Adipose tissue (tissue), 3 donors: ENCODE measurements around the gene NCK2. TPM values are rescaled to one million over a fixed set of nuclear protein-coding genes. Genes with fewer than 3 reads are reported as not detected.
"Not testable (repeated sequence)": the region's sequence is repeated elsewhere in the genome, so short reads cannot be mapped to it uniquely, and the experiment has no call there.

Experiments used
- H3K27ac ChIP-seq: one replicate; pipeline ENCODE4 v1.5.1; 2013; ENCODE audit warnings: low read depth, low read length
- WGBS, 3 donors: extraction: QIAGEN DNeasy Blood & Tissue Kit; methylation state at CpG; one replicate each; pipeline ENCODE4 v1.1.7; 2013; 5-methylcytosine and 5-hydroxymethylcytosine counted together
- polyA plus RNA-seq, 3 donors: library from polyadenylated mRNA; stranded (reverse); fragments of 200-250 nt; gene quantifications; one replicate each; pipeline ENCODE4 v1.2.3, GENCODE V29; 2013
- donor health status: healthy with polysubstance abuse.
- donor health status: Bipolar disorder and iron deficiency.
- donor health status: healthy.

NCK2 gene
- polyA plus RNA-seq, 3 donors = 26.6 to 30.8 (median 27.2) TPM

DNA sequence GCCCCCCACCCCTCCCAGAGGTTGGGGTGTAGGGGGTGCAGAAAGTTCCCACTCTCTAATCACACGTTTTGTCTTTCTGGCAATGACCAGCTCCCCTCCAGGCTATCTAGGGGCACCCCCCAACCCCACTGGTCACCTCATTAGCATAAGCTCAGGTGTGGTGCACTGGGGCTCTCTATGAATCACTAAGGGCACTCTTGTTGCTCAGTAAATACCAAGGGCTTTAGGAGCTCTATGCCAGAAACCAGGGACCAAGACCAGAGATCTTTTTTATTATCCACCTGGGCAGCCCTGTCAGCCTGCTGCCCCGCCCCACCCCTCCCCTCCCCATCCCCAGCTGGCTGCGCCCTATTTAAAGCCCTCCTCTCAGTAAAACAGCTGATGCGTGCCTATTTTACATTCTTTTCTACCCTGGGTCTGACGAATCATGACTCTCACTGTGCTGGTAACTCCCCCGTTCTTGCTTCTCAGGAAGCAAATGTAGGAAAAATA, 24.3 kb downstream of the NCK2 start:
- 55 to 76% (median 73%) methylated on average over 6 of the region's 6 CpGs for WGBS, 3 donors
- H3K27ac ChIP-seq = no peak overlapping the region

DNA sequence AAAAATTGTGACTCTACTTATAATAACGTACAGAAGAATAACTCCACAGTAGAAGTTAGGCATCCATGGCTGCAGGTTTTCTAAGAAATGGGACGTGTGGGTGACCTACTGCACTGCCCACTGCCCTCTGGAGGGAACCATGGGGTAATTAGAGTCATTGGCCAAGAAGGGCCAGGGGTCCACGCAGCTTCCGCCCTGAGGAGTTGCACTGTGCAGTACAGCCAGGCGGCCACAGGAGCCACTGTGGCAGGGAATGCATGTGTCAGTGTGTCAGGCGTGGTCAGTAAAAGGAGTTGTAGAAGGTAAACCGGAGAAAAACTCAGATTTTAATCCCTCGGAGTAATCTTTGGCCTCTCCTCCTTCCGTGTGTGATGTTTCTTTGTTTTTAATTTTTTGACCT, 24.8 kb downstream of the NCK2 start:
- no peak overlapping the region for H3K27ac ChIP-seq
- WGBS, 3 donors = 73 to 89% (median 84%) methylated on average over 9 of the region's 9 CpGs

DNA sequence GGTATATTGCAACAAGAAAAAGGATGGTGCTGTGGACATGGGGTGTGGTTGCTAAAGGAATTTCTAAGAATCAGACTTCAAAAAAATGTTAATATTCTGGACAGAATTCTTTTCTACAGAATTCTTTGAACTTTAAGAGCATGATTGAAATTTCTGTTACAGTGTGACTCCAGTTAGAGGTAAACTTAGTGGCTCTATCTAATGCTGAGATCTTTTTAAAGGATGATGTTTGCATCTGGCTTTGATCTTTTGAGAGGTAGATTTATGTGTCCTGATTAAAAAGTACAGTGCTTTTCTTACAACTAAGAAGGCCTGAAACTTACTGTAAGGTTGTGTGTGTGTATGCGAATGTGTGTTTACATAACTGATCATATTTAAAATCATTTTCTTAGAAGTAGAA, 25.4 kb downstream of the NCK2 start:
- WGBS, 3 donors = 89 to 98% (median 95%) methylated on average over 1 of the region's 1 CpG
- H3K27ac ChIP-seq = no peak overlapping the region

DNA sequence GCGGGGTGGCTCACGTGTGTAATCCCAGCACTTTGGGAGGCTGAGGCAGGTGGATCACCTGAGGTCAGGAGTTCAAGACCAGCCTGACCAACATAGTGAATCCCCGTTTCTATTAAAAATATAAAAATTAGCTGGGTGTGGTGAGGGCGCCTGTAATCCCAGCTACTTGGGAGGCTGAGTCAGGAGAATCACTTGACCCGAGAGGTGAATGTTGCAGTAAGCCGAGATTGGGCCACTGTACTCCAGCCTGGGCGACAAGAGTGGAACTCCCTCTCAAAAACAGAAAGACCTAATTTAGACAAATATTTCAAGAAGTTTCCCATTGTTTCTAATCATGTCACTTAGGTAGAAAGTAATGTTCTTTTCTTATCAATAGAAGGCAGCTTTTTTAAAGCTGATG, 26.6 kb downstream of the NCK2 start:
- H3K27ac ChIP-seq = not testable (repeated sequence)

DNA sequence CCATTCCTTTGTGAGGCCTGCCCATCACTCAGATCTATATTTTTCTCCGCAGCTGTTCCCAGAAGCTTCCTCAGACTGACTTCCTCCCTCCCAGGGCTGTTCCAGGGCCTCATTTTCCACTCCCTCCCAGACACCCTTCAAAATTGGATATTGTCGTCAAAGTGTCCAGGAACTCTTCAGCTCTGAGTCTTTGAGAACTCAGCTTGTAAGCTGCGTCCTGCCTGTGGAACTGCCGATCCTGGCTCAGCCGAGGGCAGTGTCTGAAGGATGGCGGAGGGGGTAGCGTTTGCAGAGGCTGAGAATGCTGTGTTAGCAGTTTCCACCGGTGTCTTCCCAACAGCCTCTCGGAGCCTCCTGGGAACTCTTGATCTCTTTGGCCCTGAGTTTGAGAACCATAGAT, 27.1 kb downstream of the NCK2 start:
- WGBS, 3 donors = 36 to 72% (median 46%) methylated on average over 9 of the region's 9 CpGs
- H3K27ac ChIP-seq = no peak overlapping the region

More for the DNA sequence above, 26.6 kb downstream of the NCK2 start:
- 91 to 94% (median 93%) methylated on average over 7 of the region's 7 CpGs for WGBS, 3 donors

DNA sequence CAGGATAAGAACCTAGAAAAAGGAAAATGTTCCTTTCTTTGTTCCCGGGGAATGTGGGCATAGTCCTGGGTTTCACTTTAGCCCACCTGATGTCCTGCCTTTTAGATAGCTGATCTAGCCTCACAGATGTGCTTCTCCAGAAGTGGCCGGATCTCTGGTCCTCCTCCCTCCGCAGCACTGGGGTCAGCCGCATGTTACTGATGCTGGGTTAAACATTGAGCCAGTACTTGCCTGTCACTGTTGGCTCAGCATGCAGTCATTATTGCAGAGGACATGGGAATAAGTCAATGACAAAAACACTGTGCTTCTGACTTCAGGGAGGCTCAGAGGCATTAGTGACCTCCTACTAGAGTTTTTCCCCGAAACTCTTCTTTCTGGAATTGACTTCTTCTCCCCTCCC, 27.6 kb downstream of the NCK2 start:
- H3K27ac ChIP-seq = no peak overlapping the region
- 59 to 71% (median 61%) methylated on average over 5 of the region's 5 CpGs for WGBS, 3 donors

DNA sequence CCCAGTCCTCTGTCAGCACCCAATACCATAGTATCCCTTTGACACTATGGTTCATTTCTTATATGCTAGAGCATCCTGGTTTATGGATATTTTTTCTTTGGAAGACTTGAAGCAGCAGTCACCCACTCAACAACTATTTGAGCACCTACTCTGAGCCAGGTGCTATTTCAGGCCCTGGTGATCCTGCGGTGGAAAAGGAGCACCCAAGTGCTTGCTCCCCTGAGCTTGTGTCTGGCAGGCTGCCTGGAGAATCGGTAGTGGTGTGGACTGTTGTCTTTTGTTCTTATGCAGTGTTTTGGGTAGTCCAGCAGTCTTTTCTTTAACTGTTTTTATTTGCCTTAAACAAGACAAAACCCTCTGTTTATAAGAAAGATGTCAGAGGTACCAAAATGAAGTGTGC, 28.9 kb downstream of the NCK2 start:
- no peak overlapping the region for H3K27ac ChIP-seq
- WGBS, 3 donors = 60 to 61% (median 60%) methylated on average over 2 of the region's 2 CpGs

DNA sequence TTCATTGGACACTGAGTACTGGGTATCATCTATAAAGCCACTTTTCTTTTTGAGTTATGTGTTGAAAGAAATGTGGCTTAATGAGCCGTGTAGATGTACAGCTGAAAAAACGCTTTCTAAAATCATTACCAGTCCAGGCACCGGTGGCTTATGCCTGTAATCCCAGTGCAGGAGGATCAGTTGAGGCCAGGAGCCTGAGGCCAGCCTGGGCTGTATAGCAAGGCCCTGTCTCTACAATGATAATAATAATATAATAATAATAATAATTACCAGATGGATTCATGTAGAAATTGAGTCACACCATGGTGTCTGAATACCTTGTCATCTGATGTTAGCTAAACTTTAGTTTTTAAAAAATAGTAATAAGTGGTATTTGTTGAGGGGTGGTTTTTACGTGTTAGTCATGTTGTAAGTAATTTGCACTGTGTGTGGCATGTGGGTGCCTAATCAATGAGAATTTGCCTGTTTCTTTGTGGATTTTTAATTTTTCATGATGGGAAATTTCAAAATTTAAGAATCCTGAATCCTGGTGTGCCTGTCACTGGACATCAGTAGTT, 30.1 kb downstream of the NCK2 start:
- WGBS, 3 donors = 70 to 78% (median 70%) methylated on average over 4 of the region's 4 CpGs

DNA sequence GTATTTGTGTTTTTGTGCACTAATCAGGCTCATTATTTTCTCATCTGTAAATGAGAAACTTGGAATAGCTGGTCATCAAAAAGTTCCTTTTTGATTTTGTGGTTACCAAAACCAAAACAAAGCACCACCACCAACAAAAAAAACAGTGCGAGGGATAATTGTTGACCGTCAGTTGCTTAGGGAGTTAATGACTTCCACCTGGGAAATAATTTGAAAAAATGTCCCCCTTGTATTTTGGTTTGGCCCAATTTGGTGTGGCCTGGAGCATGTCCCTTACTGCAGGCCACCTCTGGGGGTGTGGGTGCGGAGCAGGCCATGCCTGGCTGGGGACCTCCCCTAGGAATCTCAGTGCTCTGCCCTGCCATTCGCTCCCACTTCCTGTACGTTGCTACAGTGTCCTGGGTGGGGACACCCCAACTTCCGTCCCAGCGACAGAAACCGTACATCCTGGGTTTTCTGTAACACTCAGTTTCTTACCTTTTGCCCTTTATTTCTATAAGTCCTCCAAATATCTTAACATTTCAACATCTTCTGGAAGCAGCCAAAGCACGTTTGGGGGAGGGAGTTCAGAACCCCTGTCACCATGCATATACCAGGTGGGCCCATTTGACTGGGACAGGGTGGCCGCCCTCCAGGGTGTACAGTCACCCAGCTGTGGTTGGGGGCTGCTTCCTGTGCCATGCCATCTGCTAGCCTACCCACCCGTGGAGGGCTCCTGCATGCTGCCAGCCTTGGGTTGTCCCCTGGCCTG, 31.3 kb downstream of the NCK2 start:
- H3K27ac ChIP-seq = no peak overlapping the region
- WGBS, 3 donors = 41 to 83% (median 44%) methylated on average over 11 of the region's 11 CpGs

More for the DNA sequence above, 30.1 kb downstream of the NCK2 start:
- H3K27ac ChIP-seq = no peak overlapping the region

DNA sequence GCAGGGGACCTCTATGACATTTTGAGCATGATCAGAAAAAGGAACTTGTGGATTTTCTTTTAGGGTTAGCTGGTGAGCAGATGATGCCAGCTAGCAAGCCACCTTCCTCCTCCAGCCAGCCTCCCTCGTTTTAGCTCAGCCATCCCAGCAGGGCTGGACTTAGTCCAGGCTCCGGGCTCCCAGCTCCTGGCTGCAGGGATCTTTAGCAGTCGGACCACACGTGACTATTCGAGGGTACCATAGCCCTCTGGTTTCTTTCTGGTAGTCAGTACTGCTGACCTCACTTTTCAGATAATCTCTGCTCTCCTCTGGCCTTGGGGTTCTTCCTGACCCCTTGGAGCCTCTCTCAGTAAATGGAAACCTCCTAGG, 31.8 kb downstream of the NCK2 start:
- 47 to 53% (median 51%) methylated on average over 5 of the region's 5 CpGs for WGBS, 3 donors
- H3K27ac ChIP-seq = no peak overlapping the region

DNA sequence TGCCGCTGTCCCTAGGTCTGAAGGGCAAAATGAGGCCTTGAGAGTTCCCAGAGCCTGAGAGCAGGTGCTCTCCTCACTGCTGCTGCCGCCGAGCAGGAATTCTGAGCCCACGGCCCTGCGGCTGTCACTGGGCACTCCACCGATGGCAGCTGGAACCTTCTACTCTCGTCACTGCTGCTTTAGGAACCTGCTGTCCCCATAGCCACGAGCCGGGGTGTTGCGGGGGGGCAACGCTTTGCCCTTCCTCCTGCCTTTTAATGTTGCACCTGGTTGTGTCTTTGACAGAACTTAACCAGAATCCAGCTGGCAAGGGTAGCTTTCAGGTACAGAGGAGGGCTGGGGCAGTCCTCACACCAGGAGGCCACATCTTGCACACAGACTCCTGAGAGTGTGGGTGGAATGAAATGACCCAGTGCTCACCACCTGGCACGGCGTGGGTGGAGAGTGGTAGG, 32.3 kb downstream of the NCK2 start:
- no peak overlapping the region for H3K27ac ChIP-seq
- WGBS, 3 donors = 83 to 85% (median 84%) methylated on average over 13 of the region's 13 CpGs

DNA sequence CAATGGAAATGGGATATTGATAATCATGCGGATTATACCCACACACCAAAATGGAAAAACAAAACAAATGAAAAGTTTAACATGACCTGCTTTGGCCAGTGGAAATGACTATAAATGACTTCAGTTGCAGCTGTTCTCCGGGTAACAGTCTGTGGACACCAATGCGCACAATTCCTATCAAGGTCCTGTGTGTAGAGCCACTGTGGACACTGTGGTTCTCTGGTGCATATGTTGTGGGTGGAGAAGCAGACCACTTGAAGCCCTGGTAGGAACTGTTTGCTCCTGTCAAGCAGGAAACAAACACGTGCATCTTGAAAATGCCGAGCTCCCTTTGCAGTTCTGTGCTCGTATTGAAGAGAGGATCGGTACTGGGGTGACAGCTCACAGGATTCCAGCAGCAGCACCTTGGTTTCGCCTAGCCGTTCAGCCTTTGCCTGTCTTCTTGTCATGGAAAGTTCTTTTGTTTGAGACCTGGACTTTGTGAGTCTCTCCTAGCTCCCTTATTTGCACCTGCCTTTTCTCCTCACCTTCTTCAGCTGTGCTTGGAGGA, 32.9 kb downstream of the NCK2 start:
- H3K27ac ChIP-seq = no peak overlapping the region
- WGBS, 3 donors = 77 to 85% (median 84%) methylated on average over 9 of the region's 9 CpGs

DNA sequence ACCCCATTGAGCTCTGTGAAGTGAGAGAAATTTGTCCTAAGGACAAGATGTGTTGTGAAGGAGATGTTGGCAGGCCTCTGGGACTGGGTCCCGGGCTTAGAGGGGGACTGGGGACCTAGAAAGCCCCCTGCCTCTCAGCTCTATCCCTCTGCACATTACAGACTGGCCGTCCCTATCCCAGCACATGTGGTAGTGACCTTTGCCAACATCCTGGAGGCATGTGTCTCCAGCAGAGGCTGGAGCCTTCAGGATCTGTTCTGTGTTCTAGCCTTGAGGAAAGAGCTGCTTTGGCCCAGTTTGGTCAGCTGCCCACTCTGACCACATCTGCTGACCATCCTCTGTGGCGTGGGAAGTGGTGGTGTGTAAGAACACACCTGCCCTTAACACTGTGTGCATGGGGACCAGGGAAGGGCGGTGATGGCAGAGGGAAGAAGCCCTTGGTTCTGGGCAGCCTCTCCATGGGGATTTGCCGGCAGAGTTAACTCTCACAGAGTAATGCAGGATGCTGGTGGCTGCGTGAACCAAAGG, 33.4 kb downstream of the NCK2 start:
- H3K27ac ChIP-seq = no peak overlapping the region
- WGBS, 3 donors = 81 to 92% (median 89%) methylated on average over 6 of the region's 6 CpGs

DNA sequence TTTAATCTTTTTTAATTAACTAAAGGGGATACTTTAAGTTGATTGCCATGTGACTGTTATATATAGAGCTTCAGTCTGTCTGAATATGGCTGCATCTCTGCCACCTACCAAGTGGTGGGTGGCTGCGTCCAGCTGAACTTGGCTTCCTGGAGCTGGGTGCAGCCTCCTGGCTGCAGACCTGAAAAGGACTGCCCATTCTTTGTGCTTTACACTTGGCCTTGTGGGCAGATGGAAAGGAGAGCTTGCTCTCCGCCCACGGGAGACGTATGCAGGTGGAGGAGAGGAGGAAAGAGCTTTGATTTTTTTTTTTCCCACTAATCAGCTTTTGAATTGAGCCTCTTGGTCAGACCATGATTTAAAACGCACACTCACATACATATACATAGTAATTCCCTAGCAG, 34.7 kb downstream of the NCK2 start:
- no peak overlapping the region for H3K27ac ChIP-seq
- WGBS, 3 donors = 30 to 70% (median 70%) methylated on average over 5 of the region's 5 CpGs

DNA sequence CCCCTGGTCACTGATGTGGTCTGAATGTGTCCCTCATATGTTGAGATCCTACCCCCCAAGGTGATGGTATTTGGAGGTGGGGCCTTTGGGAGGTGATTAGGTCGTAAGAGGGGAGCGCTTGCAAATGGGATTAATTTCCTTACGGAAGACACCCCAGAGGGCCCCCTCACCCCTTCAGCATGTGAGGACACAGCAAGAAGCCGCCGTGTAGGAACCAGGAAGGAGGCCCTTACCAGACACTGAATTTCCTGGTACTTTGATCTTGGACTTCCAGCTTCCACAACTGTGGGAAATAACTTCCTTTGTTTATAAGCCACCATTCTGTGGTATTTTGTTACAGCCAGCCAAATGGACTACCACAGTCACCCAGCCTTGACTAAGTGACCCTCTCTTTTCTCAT, 35.9 kb downstream of the NCK2 start:
- 59 to 80% (median 64%) methylated on average over 5 of the region's 5 CpGs for WGBS, 3 donors
- no peak overlapping the region for H3K27ac ChIP-seq

DNA sequence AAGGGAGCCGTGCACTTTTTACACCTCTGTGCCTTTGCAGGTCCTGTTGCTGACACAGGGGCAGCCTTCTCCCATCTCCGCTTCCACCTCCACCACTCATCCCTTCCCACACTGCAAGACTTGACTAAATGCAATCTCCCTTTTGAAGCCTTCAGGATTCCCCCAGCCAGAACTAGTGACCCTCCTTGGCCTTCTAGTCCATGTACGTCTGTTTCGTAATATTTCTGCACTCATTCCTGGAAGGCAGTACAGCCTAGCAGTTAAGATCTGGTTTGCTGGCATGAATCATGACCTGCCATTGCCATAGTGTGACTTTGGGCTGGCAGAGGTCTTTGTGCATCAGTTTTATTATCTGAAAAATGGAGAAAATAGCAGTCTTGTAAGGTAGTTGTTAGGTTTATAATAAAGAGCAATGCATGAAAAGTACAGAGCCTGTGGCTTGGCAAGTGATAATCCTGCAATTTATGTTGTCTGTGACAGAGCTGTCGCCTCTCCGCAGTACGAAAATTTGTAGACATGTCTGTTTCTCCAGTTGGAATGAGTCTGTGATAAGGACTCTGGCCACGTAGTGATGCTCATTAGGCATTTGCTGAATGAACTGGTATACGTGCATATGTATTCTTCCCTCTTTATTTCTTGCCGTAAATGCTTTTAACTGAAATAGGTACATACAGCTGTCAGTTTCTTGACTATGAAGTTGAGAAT, 36.7 kb downstream of the NCK2 start:
- H3K27ac ChIP-seq = no peak overlapping the region
- WGBS, 3 donors = 83 to 89% (median 86%) methylated on average over 10 of the region's 10 CpGs

DNA sequence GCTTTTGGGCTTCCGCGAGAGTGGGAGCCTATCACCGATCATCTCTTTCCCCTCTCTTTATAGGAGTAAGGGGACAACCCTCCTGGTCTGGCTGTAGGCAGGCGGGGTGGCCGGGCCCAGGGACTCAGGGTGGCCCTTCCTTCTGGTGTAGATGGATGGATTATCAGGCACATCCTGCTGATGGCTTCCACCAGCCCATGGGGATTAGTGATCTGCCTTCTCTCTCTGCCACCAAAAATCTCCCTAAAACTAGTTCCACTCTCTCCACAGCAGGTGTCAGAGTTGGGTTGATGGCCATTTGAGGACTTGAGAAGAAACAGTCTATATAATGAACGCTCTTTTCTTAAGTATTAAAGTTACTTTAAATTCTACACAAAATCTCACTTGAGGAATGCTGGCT, 37.4 kb downstream of the NCK2 start:
- no peak overlapping the region for H3K27ac ChIP-seq
- 86 to 95% (median 87%) methylated on average over 6 of the region's 6 CpGs for WGBS, 3 donors

DNA sequence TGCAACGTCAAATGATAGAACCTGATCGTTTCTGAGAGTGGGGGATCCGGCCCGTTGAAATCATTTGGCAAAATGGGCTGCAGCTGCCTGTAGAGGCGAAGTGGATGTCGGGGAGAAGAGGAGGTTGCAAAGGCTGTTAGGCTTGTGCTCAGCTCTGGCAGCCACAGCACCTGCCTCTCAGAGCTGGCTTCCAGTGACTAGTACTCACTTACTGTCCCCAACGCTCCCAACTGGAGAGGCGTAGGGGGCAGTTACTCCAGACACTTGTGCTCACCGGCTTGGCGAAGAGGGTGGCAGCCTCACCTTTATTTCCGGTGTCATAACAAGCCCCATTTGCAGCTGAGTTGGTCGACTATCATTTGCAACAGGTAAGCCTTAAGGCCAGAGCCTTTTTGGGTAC, 37.9 kb downstream of the NCK2 start:
- 85 to 87% (median 86%) methylated on average over 12 of the region's 12 CpGs for WGBS, 3 donors
- no peak overlapping the region for H3K27ac ChIP-seq

DNA sequence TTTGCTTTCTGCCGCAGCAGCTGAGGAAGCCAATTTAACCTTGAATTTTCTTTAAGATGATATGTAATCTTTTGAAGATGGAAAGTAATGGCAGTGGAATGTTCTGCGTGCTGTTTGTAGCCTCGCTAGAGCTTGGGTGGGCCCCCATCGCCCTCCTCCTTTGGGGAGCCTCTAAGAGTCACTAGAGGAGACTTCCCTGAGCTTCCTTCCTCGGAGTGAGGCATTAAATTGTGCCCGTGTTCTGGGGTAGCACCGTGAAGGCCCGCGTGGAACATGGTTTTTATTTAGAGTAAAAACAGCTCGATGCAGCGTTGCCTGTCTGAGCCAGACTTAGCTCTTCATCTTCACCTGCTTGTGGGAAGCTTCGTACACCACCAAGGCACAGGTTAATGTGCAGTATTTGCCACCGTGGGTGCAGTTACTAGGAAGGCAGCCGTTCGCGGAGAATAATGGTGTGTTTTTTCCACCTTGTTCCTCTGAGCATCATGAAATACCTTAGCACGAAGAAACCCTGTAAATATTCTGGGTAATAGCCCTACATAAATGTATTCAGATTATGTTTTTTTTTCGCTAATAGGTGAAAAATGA, 38.5 kb downstream of the NCK2 start:
- no peak overlapping the region for H3K27ac ChIP-seq
- WGBS, 3 donors = 81 to 84% (median 83%) methylated on average over 18 of the region's 18 CpGs
